ENCODE data around the gene SCG5. TPM values are rescaled to one million over a fixed set of nuclear protein-coding genes. Genes with fewer than 3 reads are reported as not detected.

Gene SCG5
- total RNA-seq, 1 donor from 2014 or later = 18.4 TPM

DNA sequence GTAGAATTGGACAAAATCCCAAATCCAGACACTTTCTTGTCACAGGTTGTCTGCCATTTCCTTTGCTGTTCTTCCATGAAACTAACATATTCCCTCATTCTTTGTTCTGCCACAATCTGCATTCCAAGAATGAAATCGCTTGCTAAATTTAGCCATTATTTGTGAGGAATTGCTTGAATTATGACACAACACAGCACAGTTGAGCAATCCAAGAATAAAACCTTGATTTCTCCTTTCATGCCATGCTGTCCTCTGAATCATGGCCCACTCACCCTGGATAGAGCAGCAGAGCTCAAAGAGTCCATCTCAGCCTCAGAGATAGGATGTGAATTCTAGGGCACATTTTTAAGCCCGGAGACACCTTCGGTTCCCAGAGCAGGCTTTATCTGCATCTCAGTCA lies 41.1 kb downstream of the SCG5 start:
- no peak for TF ChIP-seq CTCF (conservative IDR thresholded peaks at IDR 0.05; ENCODE audit: low read depth, low read length)
- peak; percentile 96 for DNase-seq (ENCODE audit: low read depth)
- H3K4me3 ChIP-seq (ENCODE audit: low read depth, low read length) = no peak overlapping the region

- no peak overlapping the region for H3K4me3 ChIP-seq (ENCODE audit: low read depth, low read length)
- no peak for DNase-seq (ENCODE audit: low read depth)
- TF ChIP-seq CTCF (conservative IDR thresholded peaks at IDR 0.05; ENCODE audit: low read depth, low read length) = no peak
Measured at GRCh38 chr15:32682977-32683630, 41.6 kb downstream of the SCG5 start.

DNA sequence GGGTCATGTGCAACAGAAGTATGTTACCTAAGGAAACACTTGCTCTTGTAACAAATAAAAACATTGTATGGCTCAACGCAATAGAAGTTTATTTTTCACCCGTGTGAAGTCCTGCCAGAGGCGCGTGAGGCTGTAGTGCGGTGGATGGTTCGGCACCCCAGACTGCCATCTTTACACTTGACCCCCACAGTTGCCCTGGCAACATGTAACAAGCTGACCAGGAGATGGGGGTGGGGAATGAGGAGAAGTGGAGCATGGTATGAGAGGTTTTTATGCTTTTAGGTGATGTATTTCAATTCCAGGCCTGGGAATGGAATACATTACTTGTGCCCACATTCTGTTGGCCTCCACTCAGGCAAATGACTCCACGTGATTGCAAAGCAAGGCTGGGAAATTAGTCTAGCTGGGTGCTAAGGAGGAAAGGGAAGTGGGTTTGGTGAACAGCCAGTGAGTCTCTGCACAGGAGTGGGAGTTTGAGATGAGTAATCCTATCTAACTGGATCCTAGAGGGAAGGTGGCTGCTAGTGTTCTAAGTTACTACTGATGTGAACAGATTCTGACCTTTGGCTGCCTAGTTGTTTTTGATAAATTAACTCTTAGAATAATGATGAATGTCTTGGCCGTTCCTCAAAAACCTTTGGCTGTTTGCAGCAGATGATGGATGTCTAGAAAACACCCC lies 42.5 kb downstream of the SCG5 start:
- H3K4me3 ChIP-seq (ENCODE audit: low read depth, low read length) = no peak overlapping the region
- peak; percentile 91 for DNase-seq (ENCODE audit: low read depth)
- TF ChIP-seq CTCF (conservative IDR thresholded peaks at IDR 0.05; ENCODE audit: low read depth, low read length) = no peak

- no peak for DNase-seq (ENCODE audit: low read depth)
- H3K4me3 ChIP-seq (ENCODE audit: low read depth, low read length) = no peak overlapping the region
- TF ChIP-seq CTCF (conservative IDR thresholded peaks at IDR 0.05; ENCODE audit: low read depth, low read length) = no peak
Measured at GRCh38 chr15:32685576-32685975, 44.1 kb downstream of the SCG5 start.

- no peak for DNase-seq (ENCODE audit: low read depth)
Measured at GRCh38 chr15:32687556-32687955, 46.0 kb downstream of the SCG5 start.

GRCh38 chr15:32688151-32688639 lies 46.7 kb downstream of the SCG5 start:
- peak; percentile 89 for DNase-seq (ENCODE audit: low read depth)
- H3K4me3 ChIP-seq (ENCODE audit: low read depth, low read length) = no peak overlapping the region
- TF ChIP-seq CTCF (conservative IDR thresholded peaks at IDR 0.05; ENCODE audit: low read depth, low read length) = no peak

More at GRCh38 chr15:32687556-32687955, 46.0 kb downstream of the SCG5 start:
- no peak for TF ChIP-seq CTCF (conservative IDR thresholded peaks at IDR 0.05; ENCODE audit: low read depth, low read length)
- H3K4me3 ChIP-seq (ENCODE audit: low read depth, low read length) = no peak overlapping the region

Data from epithelial cell of proximal tubule (primary cell).